ENCODE data around the gene EGFR. TPM values are rescaled to one million over a fixed set of nuclear protein-coding genes. Genes with fewer than 3 reads are reported as not detected.

EGFR gene
- total RNA-seq, 8 experiments from 2014 or later, result 0.81 to 22.6 (median 3.6) TPM

DNA sequence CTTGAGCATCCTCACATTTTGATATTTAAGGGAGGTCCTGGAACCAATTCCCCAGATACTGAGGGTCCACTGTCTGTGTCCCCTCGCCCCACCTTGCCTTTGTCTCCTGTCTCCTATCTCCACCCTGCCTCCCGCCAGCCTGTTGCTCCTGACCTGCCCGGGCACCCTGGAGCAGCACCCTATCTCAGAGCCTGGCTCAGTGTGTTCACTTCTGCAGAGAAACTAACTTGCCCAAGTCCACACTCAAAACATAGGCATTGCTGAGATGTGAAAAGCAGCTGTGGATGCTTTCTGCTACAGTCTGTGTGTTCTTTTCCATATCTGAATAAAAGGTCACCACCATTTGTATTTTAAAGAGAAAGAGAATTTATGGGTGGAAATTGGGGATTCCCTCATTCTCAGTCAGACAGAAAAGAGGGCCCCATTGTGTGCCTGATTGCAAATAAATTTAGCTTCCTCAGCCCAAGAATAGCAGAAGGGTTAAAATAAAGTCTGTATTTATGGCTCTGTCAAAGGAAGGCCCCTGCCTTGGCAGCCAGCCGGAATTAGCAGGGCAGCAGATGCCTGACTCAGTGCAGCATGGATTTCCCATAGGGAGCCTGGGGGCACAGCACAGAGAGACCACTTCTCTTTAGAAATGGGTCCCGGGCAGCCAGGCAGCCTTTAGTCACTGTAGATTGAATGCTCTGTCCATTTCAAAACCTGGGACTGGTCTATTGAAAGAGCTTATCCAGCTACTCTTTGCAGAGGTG lies 161.3 kb downstream of the EGFR start:
- H3K4me3 ChIP-seq, result no peak overlapping the region
- peak overlapping the region in 1 of 2 donors; percentile 37 for H3K27ac ChIP-seq
- peaks cover 46 to 55% of the 10 kb centered on the region in 2 donors for H3K4me1 ChIP-seq (replicated peaks in 1 of 2)
- ATAC-seq (replicated peaks in 6 of 8), result peak in 6 of 8 experiments; percentile 54 to 88 (median 82)
- in situ Hi-C loops (cut with MboI; ENCODE audit: low pct_unique_long_range_greater_than_20kb in 2 of 9, low sequenced_read_pairs in 9 of 9, unreplicated experiment in 9 of 9), result no loop called here
- 50 to 100% (median 64%) methylated on average over 1 to 3 of the region's 5 CpGs; no CpG with 5 or more reads in 4 of the 10 experiments for WGBS, 10 experiments

DNA sequence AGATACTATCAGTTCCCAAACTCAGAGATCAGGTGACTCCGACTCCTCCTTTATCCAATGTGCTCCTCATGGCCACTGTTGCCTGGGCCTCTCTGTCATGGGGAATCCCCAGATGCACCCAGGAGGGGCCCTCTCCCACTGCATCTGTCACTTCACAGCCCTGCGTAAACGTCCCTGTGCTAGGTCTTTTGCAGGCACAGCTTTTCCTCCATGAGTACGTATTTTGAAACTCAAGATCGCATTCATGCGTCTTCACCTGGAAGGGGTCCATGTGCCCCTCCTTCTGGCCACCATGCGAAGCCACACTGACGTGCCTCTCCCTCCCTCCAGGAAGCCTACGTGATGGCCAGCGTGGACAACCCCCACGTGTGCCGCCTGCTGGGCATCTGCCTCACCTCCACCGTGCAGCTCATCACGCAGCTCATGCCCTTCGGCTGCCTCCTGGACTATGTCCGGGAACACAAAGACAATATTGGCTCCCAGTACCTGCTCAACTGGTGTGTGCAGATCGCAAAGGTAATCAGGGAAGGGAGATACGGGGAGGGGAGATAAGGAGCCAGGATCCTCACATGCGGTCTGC lies 162.2 kb downstream of the EGFR start:
- Histone ChIP-seq H3K27ac (no peak overlapping the region), H3K4me1 (replicated peaks in 1 of 2) (peaks cover 46 to 55% of the 10 kb centered on the region in 2 donors), H3K4me3 (no peak overlapping the region)
- WGBS, 10 experiments, result 78 to 100% (median 89%) methylated on average over 1 to 14 of the region's 19 CpGs; no CpG with 5 or more reads in 2 of the 10 experiments
- in situ Hi-C loops (cut with MboI; ENCODE audit: low pct_unique_long_range_greater_than_20kb in 2 of 9, low sequenced_read_pairs in 9 of 9, unreplicated experiment in 9 of 9), result no loop called here
- peak in 5 of 8 experiments; percentile 42 to 68 (median 51) for ATAC-seq (replicated peaks in 6 of 8)

DNA sequence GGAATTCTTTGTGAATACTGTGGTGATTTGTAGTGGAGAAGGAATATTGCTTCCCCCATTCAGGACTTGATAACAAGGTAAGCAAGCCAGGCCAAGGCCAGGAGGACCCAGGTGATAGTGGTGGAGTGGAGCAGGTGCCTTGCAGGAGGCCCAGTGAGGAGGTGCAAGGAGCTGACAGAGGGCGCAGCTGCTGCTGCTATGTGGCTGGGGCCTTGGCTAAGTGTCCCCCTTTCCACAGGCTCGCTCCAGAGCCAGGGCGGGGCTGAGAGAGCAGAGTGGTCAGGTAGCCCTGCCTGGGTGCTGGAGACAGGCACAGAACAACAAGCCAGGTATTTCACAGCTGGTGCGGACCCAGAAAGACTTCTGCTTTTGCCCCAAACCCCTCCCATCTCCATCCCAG lies 162.9 kb downstream of the EGFR start:
- Histone ChIP-seq H3K4me3 (no peak overlapping the region), H3K27ac (no peak overlapping the region), H3K4me1 (replicated peaks in 1 of 2) (peaks cover 46 to 55% of the 10 kb centered on the region in 2 donors)
- in situ Hi-C loops (cut with MboI; ENCODE audit: low pct_unique_long_range_greater_than_20kb in 2 of 9, low sequenced_read_pairs in 9 of 9, unreplicated experiment in 9 of 9), result no loop called here
- 75 to 100% (median 100%) methylated on average over 1 to 3 of the region's 4 CpGs; no CpG with 5 or more reads in 4 of the 10 experiments for WGBS, 10 experiments
- ATAC-seq (replicated peaks in 6 of 8), result no peak

GRCh38 chr7:55183897-55184296 lies 165.1 kb downstream of the EGFR start:
- WGBS, 10 experiments, result 77 to 100% (median 100%) methylated on average over 1 to 13 of the region's 15 CpGs; no CpG with 5 or more reads in 3 of the 10 experiments

DNA sequence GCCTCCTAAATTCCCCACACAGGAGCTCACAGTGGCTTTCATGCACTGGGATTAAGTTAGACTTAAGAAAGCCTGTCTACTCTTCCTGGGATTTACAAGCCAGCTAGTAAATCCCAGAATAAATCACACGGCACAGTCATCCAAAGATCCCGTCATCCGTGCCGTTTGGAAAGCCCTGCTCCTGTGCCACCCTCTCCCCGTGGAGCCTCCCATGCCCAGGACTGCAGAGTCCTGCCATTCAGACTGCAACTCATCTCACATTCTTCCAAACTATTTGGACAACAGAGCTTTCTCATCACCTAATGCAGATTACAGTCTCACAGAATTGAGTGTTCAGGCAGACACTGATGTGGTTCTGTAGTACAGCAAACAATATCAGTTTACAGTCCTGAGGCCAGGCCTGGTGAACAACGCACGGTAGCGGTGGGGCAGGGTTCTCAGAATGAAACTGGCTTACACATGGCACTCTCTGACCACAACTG lies 166.5 kb downstream of the EGFR start:
- Histone ChIP-seq H3K4me1 (replicated peaks in 1 of 2) (peaks cover 40 to 47% of the 10 kb centered on the region in 2 donors), H3K4me3 (no peak overlapping the region), H3K27ac (no peak overlapping the region)
- 39 to 100% (median 78%) methylated on average over 1 to 8 of the region's 8 CpGs; no CpG with 5 or more reads in 3 of the 10 experiments for WGBS, 10 experiments
- in situ Hi-C loops (cut with MboI; ENCODE audit: low pct_unique_long_range_greater_than_20kb in 2 of 9, low sequenced_read_pairs in 9 of 9, unreplicated experiment in 9 of 9), result no loop called here
- ATAC-seq (replicated peaks in 6 of 8), result no peak

More at GRCh38 chr7:55183897-55184296, 165.1 kb downstream of the EGFR start:
- Histone ChIP-seq H3K4me1 (replicated peaks in 1 of 2) (peaks cover 44 to 49% of the 10 kb centered on the region in 2 donors), H3K27ac (no peak overlapping the region), H3K4me3 (no peak overlapping the region)
- in situ Hi-C loops (cut with MboI; ENCODE audit: low pct_unique_long_range_greater_than_20kb in 2 of 9, low sequenced_read_pairs in 9 of 9, unreplicated experiment in 9 of 9), result no loop called here
- no peak for ATAC-seq (replicated peaks in 6 of 8)

- in situ Hi-C loops (cut with MboI; ENCODE audit: low pct_unique_long_range_greater_than_20kb in 2 of 9, low sequenced_read_pairs in 9 of 9, unreplicated experiment in 9 of 9), result no loop called here
- WGBS, 10 experiments, result 47 to 100% (median 67%) methylated on average over 1 to 12 of the region's 15 CpGs; no CpG with 5 or more reads in 3 of the 10 experiments
- ATAC-seq (replicated peaks in 6 of 8), result peak in 7 of 8 experiments; percentile 75 to 94 (median 84)
Measured at GRCh38 chr7:55185941-55186609, 167.3 kb downstream of the EGFR start.

GRCh38 chr7:55187701-55188491 lies 169.1 kb downstream of the EGFR start:
- in situ Hi-C loops (cut with MboI; ENCODE audit: low pct_unique_long_range_greater_than_20kb in 2 of 9, low sequenced_read_pairs in 9 of 9, unreplicated experiment in 9 of 9), result no loop called here
- 25 to 100% (median 64%) methylated on average over 1 to 7 of the region's 11 CpGs; no CpG with 5 or more reads in 4 of the 10 experiments for WGBS, 10 experiments
- Histone ChIP-seq H3K4me3 (no peak overlapping the region), H3K27ac (no peak overlapping the region), H3K4me1 (replicated peaks in 1 of 2) (peaks cover 43 to 44% of the 10 kb centered on the region in 2 donors)
- no peak for ATAC-seq (replicated peaks in 6 of 8)

More at GRCh38 chr7:55185941-55186609, 167.3 kb downstream of the EGFR start:
- Histone ChIP-seq H3K4me1 (replicated peaks in 1 of 2) (peaks cover 38 to 40% of the 10 kb centered on the region in 2 donors), H3K4me3 (no peak overlapping the region), H3K27ac (no peak overlapping the region)

DNA sequence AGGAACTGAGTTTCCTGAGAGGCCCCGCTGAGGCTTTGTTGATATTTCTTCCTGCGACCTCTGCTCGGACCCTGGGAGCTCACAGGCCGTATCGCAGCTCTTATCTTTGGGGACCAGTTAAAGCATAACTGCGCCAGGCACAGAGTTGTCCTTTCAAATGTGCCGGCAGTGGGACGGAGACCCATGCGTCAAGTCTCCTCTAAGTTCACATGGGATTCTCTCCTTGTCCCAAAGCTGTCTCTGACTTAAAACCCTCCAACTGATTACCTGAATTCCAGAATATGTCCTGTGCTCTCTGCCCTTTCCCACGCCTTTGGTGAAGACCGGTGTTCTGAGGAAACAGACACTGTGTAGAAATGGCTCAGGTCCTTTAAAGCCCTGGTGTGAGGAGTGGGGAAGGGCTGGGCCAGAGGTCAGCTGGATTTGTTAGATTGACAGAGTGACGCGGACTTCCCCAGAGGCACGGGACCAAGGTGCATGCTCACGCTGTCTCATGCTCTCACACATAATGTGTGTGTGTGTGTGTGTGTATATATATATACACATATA lies 169.8 kb downstream of the EGFR start:
- in situ Hi-C loops (cut with MboI; ENCODE audit: low pct_unique_long_range_greater_than_20kb in 2 of 9, low sequenced_read_pairs in 9 of 9, unreplicated experiment in 9 of 9), result no loop called here
- peaks cover 50 to 52% of the 10 kb centered on the region in 2 donors for H3K4me1 ChIP-seq (replicated peaks in 1 of 2)
- 63 to 100% (median 74%) methylated on average over 1 to 14 of the region's 15 CpGs; no CpG with 5 or more reads in 1 of the 10 experiments for WGBS, 10 experiments
- no peak overlapping the region for H3K4me3 ChIP-seq
- ATAC-seq (replicated peaks in 6 of 8), result no peak
- no peak overlapping the region for H3K27ac ChIP-seq

GRCh38 chr7:55189146-55189766 lies 170.4 kb downstream of the EGFR start:
- Histone ChIP-seq H3K27ac (no peak overlapping the region), H3K4me1 (replicated peaks in 1 of 2) (peaks cover 55 to 56% of the 10 kb centered on the region in 2 donors), H3K4me3 (no peak overlapping the region)
- 30 to 96% (median 67%) methylated on average over 1 to 8 of the region's 11 CpGs for WGBS, 10 experiments
- ATAC-seq (replicated peaks in 6 of 8), result peak in 5 of 8 experiments; percentile 6 to 83 (median 49)
- in situ Hi-C loops (cut with MboI; ENCODE audit: low pct_unique_long_range_greater_than_20kb in 2 of 9, low sequenced_read_pairs in 9 of 9, unreplicated experiment in 9 of 9), result no loop called here

GRCh38 chr7:55189878-55190436 lies 171.1 kb downstream of the EGFR start:
- no peak for ATAC-seq (replicated peaks in 6 of 8)
- 56 to 100% (median 73%) methylated on average over 1 to 7 of the region's 16 CpGs; no CpG with 5 or more reads in 2 of the 10 experiments for WGBS, 10 experiments

DNA sequence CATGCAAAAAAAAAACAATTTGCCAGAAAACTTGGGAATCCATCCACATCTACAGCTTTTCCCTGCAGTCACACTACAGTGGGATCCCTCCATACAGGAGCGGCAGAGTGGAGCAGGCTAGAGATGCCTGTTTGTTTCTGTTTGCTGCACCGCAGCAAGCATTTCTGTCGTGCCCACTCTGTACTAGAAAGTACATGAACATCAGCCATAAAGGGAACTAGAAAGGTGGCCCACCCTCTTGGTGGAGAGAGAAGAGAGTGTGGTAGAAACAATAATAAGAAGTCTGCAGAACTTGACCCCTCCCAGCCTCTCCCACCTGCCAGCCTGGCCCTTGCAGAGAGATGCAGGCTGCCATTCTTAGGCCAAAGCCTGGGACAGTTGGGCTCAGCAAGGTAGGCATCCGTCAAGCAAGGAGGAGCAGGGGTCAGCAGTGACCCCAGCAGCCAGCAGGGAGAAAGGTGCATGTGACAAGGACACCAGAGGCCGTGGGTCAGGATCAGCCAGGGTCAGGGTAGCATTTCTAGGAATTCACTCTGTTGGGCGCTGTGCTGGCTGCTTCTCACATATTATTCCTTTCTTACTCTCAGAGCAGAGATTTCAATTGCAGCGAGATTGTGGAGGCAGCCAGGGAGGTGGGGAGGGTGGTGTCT lies 171.8 kb downstream of the EGFR start:
- in situ Hi-C loops (cut with MboI; ENCODE audit: low pct_unique_long_range_greater_than_20kb in 2 of 9, low sequenced_read_pairs in 9 of 9, unreplicated experiment in 9 of 9), result no loop called here
- H3K27ac ChIP-seq, result no peak overlapping the region
- H3K4me3 ChIP-seq, result no peak overlapping the region
- 76 to 100% (median 89%) methylated on average over 1 to 6 of the region's 7 CpGs; no CpG with 5 or more reads in 1 of the 10 experiments for WGBS, 10 experiments
- ATAC-seq (replicated peaks in 6 of 8), result no peak
- H3K4me1 ChIP-seq (replicated peaks in 1 of 2), result peaks cover 57 to 67% of the 10 kb centered on the region in 2 donors

More at GRCh38 chr7:55189878-55190436, 171.1 kb downstream of the EGFR start:
- H3K4me1 ChIP-seq (replicated peaks in 1 of 2), result peaks cover 57 to 60% of the 10 kb centered on the region in 2 donors
- H3K27ac ChIP-seq, result no peak overlapping the region
- in situ Hi-C loops (cut with MboI; ENCODE audit: low pct_unique_long_range_greater_than_20kb in 2 of 9, low sequenced_read_pairs in 9 of 9, unreplicated experiment in 9 of 9), result no loop called here
- no peak overlapping the region for H3K4me3 ChIP-seq

Data from motor neuron (in vitro differentiated cells).